ENCODE data around the gene DBP. TPM values are rescaled to one million over a fixed set of nuclear protein-coding genes. Genes with fewer than 3 reads are reported as not detected.

Gene DBP
- total and polyA plus RNA-seq, 10 of the 15 experiments (the other 5 are each of a cell fraction or from before 2014, with no cell fraction given): 2.0 to 10.6 (median 6.9) TPM

GRCh38 chr19:48634424-48635262 is 2.5 kb downstream of the DBP start (continued):
- TF ChIP-seq REST (IDR thresholded peaks at IDR 0.05; ENCODE audit: low read depth, low read length) (no peak), PKNOX1 (IDR thresholded peaks at IDR 0.05) (0 out of 2 replicates have a peak, but pooled peaks have one; percentile 17), TCF7 (IDR thresholded peaks at IDR 0.05; ENCODE audit: borderline replicate concordance) (no peak), CHD2 (IDR thresholded peaks at IDR 0.05; ENCODE audit: borderline replicate concordance, low read depth, low read length) (peak; percentile 77), SMAD5 (IDR thresholded peaks at IDR 0.05; ENCODE audit: low read depth) (no peak; the same call in 1 of the 2 replicates), KAT2A (conservative IDR thresholded peaks at IDR 0.05; ENCODE audit: control insufficient read depth, low read depth, low read length) (no peak), PAX5 (IDR thresholded peaks at IDR 0.05; ENCODE audit: borderline replicate concordance, low read depth, low read length) (peak; percentile 58; the same call in 1 of the 2 replicates), IRF3 (IDR thresholded peaks at IDR 0.05) (no peak), MTA2 (IDR thresholded peaks at IDR 0.05; ENCODE audit: low read depth) (peak; percentile 15; the same call in 1 of the 2 replicates), HSF1 (IDR thresholded peaks at IDR 0.05; ENCODE audit: low read depth, low read length) (peak; percentile 71), NFIC (IDR thresholded peaks at IDR 0.05; ENCODE audit: low read depth, low read length) (no peak), MEF2A (IDR thresholded peaks at IDR 0.05; ENCODE audit: insufficient read depth, low read depth, low read length) (no peak), IKZF2 (IDR thresholded peaks at IDR 0.05) (peak; percentile 71 to 88), HDAC2 (IDR thresholded peaks at IDR 0.05) (no peak), KDM1A (IDR thresholded peaks at IDR 0.05; ENCODE audit: borderline replicate concordance) (no peak), MXI1 (IDR thresholded peaks at IDR 0.05; ENCODE audit: low read depth, low read length) (peak; percentile 57), BMI1 (IDR thresholded peaks at IDR 0.05; ENCODE audit: borderline replicate concordance) (no peak), E2F4 (IDR thresholded peaks at IDR 0.05; ENCODE audit: low read depth, low read length) (no peak), MAX (IDR thresholded peaks at IDR 0.05; ENCODE audit: low read depth, low read length) (peak; percentile 94; the same call in 1 of the 2 replicates), TARDBP (IDR thresholded peaks at IDR 0.05; ENCODE audit: borderline replicate concordance) (no peak), EP300 (IDR thresholded peaks at IDR 0.05; ENCODE audit: borderline replicate concordance in 1 of 2, control insufficient read depth in 1 of 2, low read depth in 2 of 2, low read length in 2 of 2) (no peak), RBBP5 (conservative IDR thresholded peaks at IDR 0.05) (no peak)
